Endodermal cell (in vitro differentiated cells): Measurements from ENCODE around the gene PCDHGB2. TPM values are rescaled to one million over a fixed set of nuclear protein-coding genes. Genes with fewer than 3 reads are reported as not detected.
A peak's percentile ranks its signal among the peaks of the same experiment; 100 is the strongest.
"Not testable (repeated sequence)": the region's sequence is repeated elsewhere in the genome, so short reads cannot be mapped to it uniquely, and the experiment has no call there.

Experiments
- DNase-seq: peaks from one replicate; pipeline ENCODE4 v3.0.0-alpha.2; 2017
- H3K27ac ChIP-seq: 2 replicates; pipeline ENCODE4 v1.5.1; 2013; ENCODE audit warnings: mild to moderate bottlenecking, low read depth, low read length, moderate library complexity
- H3K27me3 ChIP-seq: 2 replicates; pipeline ENCODE4 v1.6.1; 2013; ENCODE audit warnings: mild to moderate bottlenecking, low read length, moderate library complexity; ENCODE audit not compliant: insufficient read depth, control insufficient read depth, poor library complexity, severe bottlenecking
- H3K36me3 ChIP-seq: 2 replicates; pipeline ENCODE4 v1.7.0; 2013; ENCODE audit warnings: mild to moderate bottlenecking, low read length, moderate library complexity; ENCODE audit not compliant: control insufficient read depth, insufficient read depth
- H3K4me1 ChIP-seq: one replicate; pipeline ENCODE4 v1.7.0; 2013; ENCODE audit warnings: low read length; ENCODE audit not compliant: control insufficient read depth, insufficient read depth
- H3K4me3 ChIP-seq: 2 replicates; pipeline ENCODE4 v1.5.1; 2013; ENCODE audit warnings: mild to moderate bottlenecking, low read length, moderate library complexity
- H3K9ac ChIP-seq: 2 replicates; pipeline ENCODE4 v1.6.1; 2013; ENCODE audit warnings: mild to moderate bottlenecking, low read length, moderate library complexity; ENCODE audit not compliant: poor library complexity, severe bottlenecking; ENCODE audit errors: extremely low read depth
- H3K9me3 ChIP-seq: 2 replicates; pipeline ENCODE4 v1.6.1; 2013; ENCODE audit warnings: mild to moderate bottlenecking, low read length, moderate library complexity; ENCODE audit not compliant: control insufficient read depth
- H3K27ac Mint-ChIP-seq: 2 replicates; pipeline ENCODE4 v1.8.0; 2020; ENCODE audit warnings: mixed read lengths
- H3K27me3 Mint-ChIP-seq: 2 replicates; pipeline ENCODE4 v1.8.0; 2021; ENCODE audit warnings: mild to moderate bottlenecking, mixed read lengths; ENCODE audit not compliant: insufficient read depth
- H3K36me3 Mint-ChIP-seq: 2 replicates; pipeline ENCODE4 v1.8.0; 2020; ENCODE audit warnings: low read depth, mixed read lengths
- H3K4me1 Mint-ChIP-seq: 2 replicates; pipeline ENCODE4 v1.8.0; 2020; ENCODE audit warnings: mixed read lengths
- H3K4me3 Mint-ChIP-seq: 2 replicates; pipeline ENCODE4 v1.8.0; 2020; ENCODE audit warnings: mild to moderate bottlenecking, moderate library complexity, mixed read lengths
- H3K9me3 Mint-ChIP-seq: 2 replicates; pipeline ENCODE4 v1.8.0; 2020; ENCODE audit warnings: mild to moderate bottlenecking, mixed read lengths
- CTCF ChIP-seq: fragments of 200-600 bp; sonication (generic); conservative IDR thresholded peaks from 2 replicates; pipeline ENCODE4 v1.5.0; 2021; ENCODE audit warnings: antibody characterized with exemption, mild to moderate bottlenecking
- WGBS, 2 experiments: methylation state at CpG; one replicate each; pipeline versions ENCODE4 v1.1.5 to v1.1.7; 2013; ENCODE audit warnings: missing lambda C conversion rate in 2 of 2, mixed read lengths in 1 of 2; ENCODE audit not compliant: insufficient coverage in 1 of 2, insufficient read length in 1 of 2; 5-methylcytosine and 5-hydroxymethylcytosine counted together
- total RNA-seq, 2 donors: library from RNA; stranded (reverse); fragmentation: NEBNext Ultra II Directional in 1 of 2; extraction: Animal tissue kit (Norgen Biotek cat#: 25700) in 1 of 2; gene quantifications; 2 replicates in 1 of 2; 3 replicates in 1 of 2; pipeline ENCODE4 v1.2.1, GENCODE V29; 2021

PCDHGB2 gene
- total RNA-seq, 2 donors from 2014 or later: 1.6 to 5.2 TPM

GRCh38 chr5:141393267-141393666 lies 33.5 kb downstream of the PCDHGB2 start:
- no peak for TF ChIP-seq CTCF
- Histone ChIP-seq H3K9me3 (peaks cover 66% of the 10 kb centered on the region), H3K27ac (no peak overlapping the region), H3K9ac (no peak overlapping the region), H3K27me3 (no peaks in the 10 kb centered on the region), H3K4me3 (no peak overlapping the region), H3K36me3 (no peaks in the 10 kb centered on the region), H3K4me1 (no peaks in the 10 kb centered on the region)
- peaks cover 63% of the 10 kb centered on the region for H3K36me3 Mint-ChIP-seq
- no peaks in the 10 kb centered on the region for H3K4me1 Mint-ChIP-seq
- DNase-seq: no peak
- H3K27me3 Mint-ChIP-seq: peaks cover 9% of the 10 kb centered on the region
- WGBS, 2 experiments: 94 to 97% methylated on average over 19 to 21 of the region's 21 CpGs
- peaks cover 89% of the 10 kb centered on the region for H3K9me3 Mint-ChIP-seq
- H3K4me3 Mint-ChIP-seq: no peak overlapping the region
- H3K27ac Mint-ChIP-seq: no peak overlapping the region

- DNase-seq, H3K4me1 ChIP-seq, H3K9ac ChIP-seq, H3K27ac ChIP-seq, H3K27ac Mint-ChIP-seq, H3K4me3 Mint-ChIP-seq, H3K36me3 ChIP-seq, H3K27me3 Mint-ChIP-seq, H3K27me3 ChIP-seq, H3K4me3 ChIP-seq, H3K4me1 Mint-ChIP-seq: not testable (repeated sequence)
- H3K36me3 Mint-ChIP-seq: peaks cover 60% of the 10 kb centered on the region
- WGBS, 2 experiments: 92 to 98% methylated on average over 24 to 41 of the region's 53 CpGs
- peaks cover 71% of the 10 kb centered on the region for H3K9me3 ChIP-seq
- H3K9me3 Mint-ChIP-seq: peaks cover 89% of the 10 kb centered on the region
Observed at GRCh38 chr5:141394401-141395187, 34.8 kb downstream of the PCDHGB2 start.

GRCh38 chr5:141397756-141398551 lies 38.2 kb downstream of the PCDHGB2 start, which contains the start of gene PCDHGB5:
Gene PCDHGB5, plus strand, starts transcription at chr5:141397947. Its CDS starts 181 bp downstream, at chr5:141398128.
- Mint-ChIP-seq H3K27ac (peak within 1 kb of the TSS; percentile 64), H3K4me3 (peak within 1 kb of the TSS; percentile 64), H3K9me3 (peaks cover 83% of the 10 kb centered on the region), H3K36me3 (peaks cover 51% of the 10 kb centered on the region)
- H3K4me1 ChIP-seq, H3K27me3 Mint-ChIP-seq, H3K36me3 ChIP-seq, DNase-seq, H3K9ac ChIP-seq, H3K27ac ChIP-seq, H3K27me3 ChIP-seq, H3K4me1 Mint-ChIP-seq: not testable (repeated sequence)
- 80 to 90% methylated on average over 9 to 19 of the region's 43 CpGs for WGBS, 2 experiments
- TF ChIP-seq CTCF: peak; percentile 79
- H3K9me3 ChIP-seq: peaks cover 61% of the 10 kb centered on the region
- H3K4me3 ChIP-seq: peak within 1 kb of the TSS; percentile 0
